Embryonic facial prominence (tissue), 1 donor: ENCODE results near the gene CCN5.

Experiments used
- DNase-seq: peaks from one replicate; pipeline ENCODE4 v3.0.0-alpha.2; 2016; ENCODE audit errors: extremely low spot score

Gene CCN5

GRCh38 chr20:44736170-44737021, 21.2 kb downstream of the CCN5 start:
- peak; percentile 53 for DNase-seq

- no peak for DNase-seq
These were observed 21.9 kb downstream of the CCN5 start for GRCh38 chr20:44737116-44737515.

GRCh38 chr20:44738813-44739477, 23.8 kb downstream of the CCN5 start:
- DNase-seq: no peak

- DNase-seq: no peak
These were observed 24.8 kb downstream of the CCN5 start for GRCh38 chr20:44739942-44740341.

- no peak for DNase-seq
These were observed 27.3 kb downstream of the CCN5 start for GRCh38 chr20:44742304-44743079.

GRCh38 chr20:44743080-44743701, 28.0 kb downstream of the CCN5 start:
- no peak for DNase-seq

- DNase-seq: no peak
These were observed 28.9 kb downstream of the CCN5 start for GRCh38 chr20:44743916-44744655.

GRCh38 chr20:44745122-44745597, 30.0 kb downstream of the CCN5 start:
- no peak for DNase-seq

- no peak for DNase-seq
These were observed 30.6 kb downstream of the CCN5 start, which contains the start of gene KCNK15 for GRCh38 chr20:44745598-44746366. TSS of gene KCNK15 (plus strand) at chr20:44745865. CDS start at chr20:44745911, 46 bp downstream.

GRCh38 chr20:44746367-44747165, 31.4 kb downstream of the CCN5 start:
- DNase-seq: no peak

- DNase-seq: peak; percentile 42
These were observed 32.2 kb downstream of the CCN5 start for GRCh38 chr20:44747166-44748004.

GRCh38 chr20:44748005-44748370, 32.8 kb downstream of the CCN5 start:
- no peak for DNase-seq

- DNase-seq: no peak
These were observed 35.1 kb downstream of the CCN5 start for GRCh38 chr20:44750081-44750805.

- no peak for DNase-seq
These were observed 37.1 kb downstream of the CCN5 start for GRCh38 chr20:44752099-44752931.

- no peak for DNase-seq
These were observed 39.4 kb downstream of the CCN5 start for GRCh38 chr20:44754554-44754953.

- no peak for DNase-seq
These were observed 41.0 kb downstream of the CCN5 start for GRCh38 chr20:44756011-44756688.
